Activated T-helper 1 cell treated with Interleukin-2 at 50 U/mL for 16 hours (primary cell): ENCODE results near the gene TAF4.
"Not testable (repeated sequence)": the region's sequence is repeated elsewhere in the genome, so short reads cannot be mapped to it uniquely, and the experiment has no call there.

Source experiments
- DNase-seq: peaks from one replicate; pipeline ENCODE4 v3.0.0-alpha.2; 2020; ENCODE audit warnings: low read depth

TAF4 gene, protein sequence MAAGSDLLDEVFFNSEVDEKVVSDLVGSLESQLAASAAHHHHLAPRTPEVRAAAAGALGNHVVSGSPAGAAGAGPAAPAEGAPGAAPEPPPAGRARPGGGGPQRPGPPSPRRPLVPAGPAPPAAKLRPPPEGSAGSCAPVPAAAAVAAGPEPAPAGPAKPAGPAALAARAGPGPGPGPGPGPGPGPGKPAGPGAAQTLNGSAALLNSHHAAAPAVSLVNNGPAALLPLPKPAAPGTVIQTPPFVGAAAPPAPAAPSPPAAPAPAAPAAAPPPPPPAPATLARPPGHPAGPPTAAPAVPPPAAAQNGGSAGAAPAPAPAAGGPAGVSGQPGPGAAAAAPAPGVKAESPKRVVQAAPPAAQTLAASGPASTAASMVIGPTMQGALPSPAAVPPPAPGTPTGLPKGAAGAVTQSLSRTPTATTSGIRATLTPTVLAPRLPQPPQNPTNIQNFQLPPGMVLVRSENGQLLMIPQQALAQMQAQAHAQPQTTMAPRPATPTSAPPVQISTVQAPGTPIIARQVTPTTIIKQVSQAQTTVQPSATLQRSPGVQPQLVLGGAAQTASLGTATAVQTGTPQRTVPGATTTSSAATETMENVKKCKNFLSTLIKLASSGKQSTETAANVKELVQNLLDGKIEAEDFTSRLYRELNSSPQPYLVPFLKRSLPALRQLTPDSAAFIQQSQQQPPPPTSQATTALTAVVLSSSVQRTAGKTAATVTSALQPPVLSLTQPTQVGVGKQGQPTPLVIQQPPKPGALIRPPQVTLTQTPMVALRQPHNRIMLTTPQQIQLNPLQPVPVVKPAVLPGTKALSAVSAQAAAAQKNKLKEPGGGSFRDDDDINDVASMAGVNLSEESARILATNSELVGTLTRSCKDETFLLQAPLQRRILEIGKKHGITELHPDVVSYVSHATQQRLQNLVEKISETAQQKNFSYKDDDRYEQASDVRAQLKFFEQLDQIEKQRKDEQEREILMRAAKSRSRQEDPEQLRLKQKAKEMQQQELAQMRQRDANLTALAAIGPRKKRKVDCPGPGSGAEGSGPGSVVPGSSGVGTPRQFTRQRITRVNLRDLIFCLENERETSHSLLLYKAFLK

DNA sequence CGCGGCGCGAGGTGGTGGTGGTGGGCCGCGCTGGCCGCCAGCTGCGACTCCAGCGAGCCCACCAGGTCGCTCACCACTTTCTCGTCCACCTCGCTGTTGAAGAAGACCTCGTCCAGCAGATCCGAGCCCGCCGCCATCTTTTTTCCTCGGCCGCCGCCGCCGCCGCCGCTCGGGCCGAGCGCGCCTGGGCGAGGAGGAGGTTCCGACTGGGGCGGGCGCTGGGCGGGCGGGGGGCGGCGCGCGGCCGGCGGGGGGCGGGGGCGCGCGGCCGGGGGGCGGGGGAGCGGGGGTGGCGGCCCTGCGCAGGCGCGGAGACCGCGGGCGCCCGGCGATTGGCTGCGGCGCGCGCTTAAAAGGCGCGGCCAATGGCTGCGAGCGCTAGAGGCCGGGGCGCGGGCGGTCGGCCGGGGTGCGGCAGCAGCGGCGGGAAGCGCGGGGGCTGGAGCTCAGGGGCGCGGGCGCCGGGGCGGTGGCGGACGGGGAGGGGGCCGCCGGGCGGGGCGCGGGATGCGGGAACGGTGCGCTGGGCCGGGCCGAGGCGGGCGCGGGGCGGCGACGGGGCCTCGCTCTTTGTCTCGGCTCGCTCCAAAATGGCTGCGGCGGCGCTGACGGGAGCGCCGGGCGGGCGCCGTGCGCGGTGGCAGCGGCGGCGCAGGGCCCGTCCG lies at the start of gene TAF4:
TAF4 (minus strand) TSS at position 208 of the 665 bp plus-strand sequence; CDS start at position 137, 71 bp downstream.
- DNase-seq = peak; percentile 79

DNA sequence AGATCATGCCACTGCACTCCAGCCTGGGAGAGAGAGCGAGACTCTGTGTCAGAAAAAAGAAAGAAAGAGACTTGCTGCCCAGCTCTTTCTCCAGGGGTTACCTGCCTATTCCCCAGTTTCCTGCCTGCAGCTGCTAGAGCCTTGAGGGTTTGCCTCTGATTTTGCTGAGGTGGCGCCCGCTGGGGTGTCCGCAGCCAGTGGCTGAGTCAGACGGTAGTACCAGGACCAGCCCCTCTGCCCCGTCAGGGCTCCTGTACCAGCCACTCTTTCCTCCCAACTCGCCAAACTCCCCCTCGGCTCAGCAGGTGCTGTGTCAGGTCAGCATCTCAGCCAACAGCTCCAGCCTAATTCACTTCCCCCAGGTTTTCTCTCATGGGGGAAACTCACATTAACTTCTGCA lies 49.2 kb upstream of the TAF4 start:
- no peak for DNase-seq

DNA sequence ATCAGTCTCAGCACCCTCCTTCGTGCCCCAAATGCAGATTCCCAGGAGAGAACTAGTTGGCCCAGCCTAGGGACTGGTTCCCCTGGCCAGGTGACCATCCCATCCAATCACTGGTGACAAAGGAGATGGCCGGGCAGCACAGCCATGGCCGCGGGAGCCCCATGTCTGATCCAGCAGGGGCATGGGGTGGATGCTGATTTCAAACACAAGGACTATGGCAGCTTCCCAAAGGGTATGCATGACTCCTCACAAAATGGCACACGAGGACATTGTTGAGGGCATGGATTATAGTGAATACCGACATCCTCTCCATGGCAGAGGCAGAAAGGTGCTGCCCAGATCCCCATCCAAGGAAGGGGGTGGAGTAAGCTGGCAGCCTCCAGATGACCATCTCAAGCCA lies 46.7 kb upstream of the TAF4 start:
- DNase-seq = no peak

DNA sequence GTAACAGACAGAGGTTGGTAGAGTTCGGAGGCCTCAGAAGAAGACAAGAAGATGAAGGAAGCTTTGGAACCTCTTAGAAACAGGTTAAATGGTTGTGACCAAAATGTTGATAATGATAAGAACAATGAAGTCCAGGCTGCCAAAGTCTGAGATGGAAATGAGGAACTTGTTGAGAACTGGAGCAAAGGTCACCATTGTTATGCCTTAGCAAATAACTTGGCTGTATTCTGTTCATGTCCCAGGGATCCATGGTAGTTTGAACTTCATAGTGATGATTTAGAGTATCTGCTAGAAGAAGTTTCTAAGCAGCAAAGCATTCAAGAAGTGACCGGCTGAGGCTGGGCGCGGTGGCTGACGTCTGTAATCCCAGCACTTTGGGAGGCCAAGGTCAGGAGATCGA lies 45.5 kb upstream of the TAF4 start:
- no peak for DNase-seq

DNA sequence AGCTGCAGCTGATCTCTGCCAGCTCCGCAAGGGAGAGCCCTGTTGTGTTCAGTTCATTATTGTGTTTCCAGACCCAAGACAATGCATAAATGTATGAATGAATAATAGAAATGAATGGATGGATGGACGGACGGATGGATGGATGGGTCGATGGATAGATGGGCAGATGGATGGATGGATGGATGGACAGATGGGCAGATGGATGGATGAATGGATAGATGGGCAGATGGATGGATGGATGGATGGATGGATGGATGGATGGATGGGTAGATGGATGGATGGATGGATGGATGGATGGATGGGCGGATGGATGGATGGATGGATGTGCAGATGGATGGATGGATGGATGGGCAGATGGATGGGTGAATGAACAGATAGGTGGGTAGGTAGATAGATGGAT lies 39.9 kb upstream of the TAF4 start:
- no peak for DNase-seq

DNA sequence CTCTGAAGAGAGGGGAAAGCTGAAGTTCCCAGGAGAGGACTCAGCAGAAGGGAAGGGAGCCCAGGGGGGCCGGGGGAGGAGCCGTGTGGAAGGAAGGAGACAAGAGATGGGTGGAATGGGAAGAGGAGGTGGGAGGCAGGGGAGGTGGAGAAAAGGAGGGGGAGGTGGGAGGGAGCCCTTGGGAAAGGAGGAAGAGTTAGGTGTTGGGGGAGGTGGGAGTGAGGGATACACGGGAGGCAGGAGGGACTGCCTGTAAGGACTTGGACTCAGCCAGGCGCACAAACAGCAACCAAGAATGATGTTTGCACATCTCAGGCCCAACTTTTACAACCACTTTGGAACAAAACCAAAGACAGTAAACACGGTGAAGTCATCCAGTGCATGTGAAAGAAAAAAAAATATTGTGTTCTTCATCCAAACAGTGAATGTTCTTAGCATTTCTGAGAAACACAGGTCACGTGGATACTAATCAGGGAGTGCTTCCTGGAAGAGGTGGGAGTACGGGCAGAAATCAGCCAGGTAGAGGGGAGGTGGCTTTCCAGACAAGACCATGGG lies 39.2 kb upstream of the TAF4 start:
- DNase-seq = no peak

DNA sequence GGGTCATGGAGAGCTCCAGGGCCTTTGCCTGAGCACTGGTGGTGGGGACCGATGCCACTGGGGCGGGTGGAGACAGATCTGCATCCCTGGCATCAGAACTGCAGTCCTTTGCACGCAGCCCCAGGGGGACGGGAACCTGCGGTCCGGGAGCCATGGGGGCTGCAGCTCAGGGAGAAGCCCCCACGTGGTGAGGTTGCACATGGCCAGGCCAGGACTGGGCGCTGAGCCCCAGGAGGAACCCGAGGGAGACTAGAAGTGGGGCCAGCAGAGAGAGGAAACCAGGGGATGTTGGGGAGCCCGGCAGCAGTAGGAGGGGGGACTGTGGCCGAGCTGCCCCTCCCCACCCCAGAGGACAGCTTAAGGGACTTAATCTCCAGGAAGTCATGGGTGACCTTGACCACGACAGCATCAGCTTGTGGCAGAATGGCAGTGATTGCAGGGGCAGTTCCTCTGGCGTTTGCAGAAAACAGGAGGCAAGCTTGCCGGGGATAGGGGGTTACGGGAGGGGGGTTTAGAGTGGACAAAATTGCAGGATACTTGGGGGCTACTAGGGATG lies 38.6 kb upstream of the TAF4 start:
- no peak for DNase-seq

DNA sequence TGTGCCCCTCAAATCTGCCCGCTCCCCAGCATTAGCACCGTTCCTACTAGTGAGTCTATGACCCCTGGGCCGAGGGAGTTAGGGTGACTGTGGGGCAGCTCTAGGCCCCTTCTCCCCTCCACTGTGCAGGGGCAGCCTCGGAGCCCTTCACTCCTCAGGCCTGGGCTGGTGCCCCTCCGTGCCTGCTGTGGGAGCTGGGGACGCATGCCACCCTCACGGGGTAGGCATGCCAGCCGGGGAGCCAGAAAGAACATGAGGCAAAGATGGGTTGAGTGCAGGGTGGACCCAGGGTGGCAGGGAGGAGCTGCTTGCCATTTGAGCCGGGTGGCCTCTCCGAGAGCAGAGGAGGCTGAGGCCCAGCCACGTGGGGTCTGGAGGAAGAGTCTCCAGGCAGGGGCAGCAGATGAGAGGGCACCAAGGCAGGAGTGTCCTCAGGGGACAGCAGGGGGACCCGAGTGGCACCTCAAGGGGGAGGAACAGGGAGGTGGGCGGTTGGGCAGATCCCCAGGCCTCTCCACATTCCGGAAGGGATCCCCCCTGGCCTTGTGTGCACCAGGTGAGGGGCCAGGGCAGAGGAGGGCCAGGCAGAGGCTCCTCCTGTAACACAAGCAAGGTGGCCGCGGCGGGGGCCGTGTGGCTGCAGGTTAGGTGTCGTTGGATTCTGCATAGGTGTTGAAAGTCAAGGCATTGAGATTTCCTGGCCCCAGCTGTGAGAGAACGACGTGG lies 38.0 kb upstream of the TAF4 start:
- no peak for DNase-seq

DNA sequence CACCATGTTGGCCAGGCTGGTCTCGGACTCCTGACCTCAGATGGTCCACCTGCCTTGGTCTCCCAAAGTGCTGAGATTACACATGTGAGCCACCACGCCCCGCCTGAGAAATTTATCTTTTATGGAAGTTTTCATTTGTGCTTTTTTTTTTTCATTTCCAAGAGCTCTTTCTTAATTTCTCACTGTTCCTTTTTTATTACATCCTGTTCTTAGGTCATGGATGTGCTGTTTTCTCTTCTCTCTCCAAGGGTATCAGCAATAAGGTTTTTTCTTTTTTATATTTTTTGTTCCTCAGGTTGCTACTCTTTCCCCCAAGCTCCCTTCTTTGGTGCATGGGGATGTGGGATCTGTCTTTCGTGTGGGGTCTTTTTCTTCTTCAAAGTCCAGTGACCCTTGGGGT lies 35.4 kb upstream of the TAF4 start:
- no peak for DNase-seq

DNA sequence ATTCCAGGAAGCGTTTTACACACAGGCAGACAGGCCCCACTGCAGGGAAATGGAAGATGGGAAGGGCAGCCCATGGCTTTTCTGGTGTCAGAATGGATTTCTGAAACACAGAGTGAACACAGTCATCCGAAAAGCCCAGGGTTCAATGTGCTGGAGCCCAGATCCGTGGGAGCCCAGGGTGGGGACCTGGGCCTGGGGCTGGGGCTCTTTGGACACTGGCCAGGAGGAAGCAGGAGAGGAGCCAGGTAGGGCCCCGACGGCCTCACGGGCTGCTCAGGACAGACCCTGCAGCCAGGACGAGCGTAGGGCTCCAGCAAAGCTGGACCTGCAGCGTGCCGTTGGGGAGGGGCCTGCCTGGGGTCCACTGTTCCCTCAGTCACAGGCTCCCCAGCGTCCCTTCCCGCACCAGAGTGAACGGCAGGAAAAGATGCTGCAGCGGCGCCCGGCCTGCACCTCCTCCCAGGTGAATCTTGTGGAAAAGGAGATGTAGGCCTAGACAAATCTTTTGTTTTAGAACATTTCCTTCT lies 32.3 kb upstream of the TAF4 start:
- DNase-seq = no peak

DNA sequence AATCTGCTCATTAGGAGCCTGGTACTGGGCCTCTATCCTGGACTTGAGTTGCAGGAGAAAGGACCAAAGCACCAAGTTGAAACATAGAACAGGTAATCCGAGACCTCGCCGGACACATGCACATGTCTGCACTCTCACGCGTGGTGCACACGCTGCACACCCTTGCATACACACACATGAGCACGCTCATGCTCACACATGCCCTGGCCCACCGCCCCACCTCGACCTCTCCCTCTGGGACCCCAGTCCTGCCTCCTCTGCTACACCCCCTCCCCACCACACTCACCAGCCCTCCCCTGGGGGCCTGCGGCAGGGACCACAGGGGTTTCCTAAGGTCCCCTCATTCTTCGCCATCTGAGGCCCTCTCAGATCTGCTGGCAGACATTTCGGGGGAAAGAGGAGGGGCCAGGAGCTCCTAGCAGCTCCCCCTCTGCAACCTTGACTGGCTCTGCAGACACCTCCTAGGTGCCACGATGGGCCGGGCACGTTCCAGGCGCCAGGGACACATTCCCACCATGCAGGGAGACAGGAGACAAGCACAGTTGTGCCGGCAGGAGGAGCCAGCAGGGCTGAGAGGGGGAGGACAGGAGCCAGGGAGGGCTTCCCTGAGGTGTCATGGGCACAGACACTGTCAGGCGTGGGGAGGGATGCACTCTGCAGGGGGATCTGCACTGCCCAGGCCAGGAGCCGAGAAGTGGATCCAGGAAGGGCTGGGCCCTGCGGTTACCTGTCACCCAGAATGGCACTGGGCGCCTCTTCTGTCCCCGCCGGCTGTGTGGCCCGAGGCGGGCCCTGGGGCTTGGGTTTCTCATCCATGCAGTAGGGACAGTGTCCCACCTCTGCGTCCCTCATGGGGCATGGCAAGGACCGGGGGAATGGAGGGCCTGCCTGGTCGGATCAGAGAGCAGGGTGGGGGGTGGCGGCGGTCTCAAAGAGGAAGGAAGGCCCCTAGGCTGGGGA lies 31.0 kb upstream of the TAF4 start:
- no peak for DNase-seq

DNA sequence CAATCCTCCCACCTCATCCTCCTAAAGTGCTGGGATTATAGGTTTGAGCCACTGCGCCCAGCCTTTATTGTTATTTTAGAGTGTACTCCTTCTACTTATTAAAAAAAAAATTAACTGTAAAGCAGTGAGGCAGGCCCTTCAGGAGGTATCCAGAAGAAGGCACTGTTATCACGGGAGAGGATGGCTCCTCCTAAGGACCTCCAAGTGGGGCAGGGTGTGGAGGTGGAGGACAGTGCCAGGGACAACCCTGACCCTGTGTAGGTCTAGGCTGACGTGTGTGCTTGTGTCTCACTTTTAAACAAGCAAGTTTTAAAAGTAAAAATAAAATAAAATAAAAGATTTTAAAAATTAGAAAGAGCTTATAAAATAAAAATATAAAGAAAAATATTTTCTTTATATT lies 23.7 kb upstream of the TAF4 start:
- DNase-seq = no peak

DNA sequence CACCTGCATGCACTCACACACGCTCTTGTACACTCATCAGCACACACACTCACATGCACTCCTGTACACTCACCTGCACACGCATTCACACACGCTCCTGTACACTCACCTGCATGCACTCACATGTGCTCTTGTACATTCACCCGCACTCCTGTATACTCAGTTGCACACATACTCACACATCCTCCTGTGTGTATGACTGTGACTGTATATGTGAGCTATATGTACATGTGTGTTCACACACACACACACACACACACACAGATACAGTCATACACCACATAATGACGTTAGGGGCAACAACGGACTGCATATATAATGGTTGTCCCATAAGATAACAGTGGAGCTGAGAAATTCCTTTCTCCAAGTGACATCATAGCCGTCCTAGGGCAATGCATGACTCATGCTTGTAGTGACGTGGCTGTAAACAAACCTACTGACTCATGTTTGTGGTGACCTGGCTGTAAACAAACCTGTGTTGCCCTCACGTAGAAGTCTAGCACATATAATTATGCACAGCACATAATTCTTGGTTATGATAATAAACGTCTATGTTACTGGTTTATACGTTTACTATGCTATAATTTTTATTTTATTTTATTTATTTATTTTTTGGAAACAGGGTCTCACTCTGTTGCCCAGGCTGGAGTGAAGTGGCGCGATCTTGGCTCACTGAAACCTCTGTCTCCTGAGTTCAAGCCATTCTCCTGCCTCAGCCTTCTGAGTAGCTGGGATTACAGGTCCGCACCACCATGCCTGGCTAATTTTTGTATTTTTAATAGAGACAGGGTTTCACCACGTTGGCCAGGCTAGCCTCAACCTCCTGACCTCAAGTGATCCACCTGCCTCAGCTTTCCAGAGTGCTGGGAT lies 22.8 kb upstream of the TAF4 start:
- no peak for DNase-seq

DNA sequence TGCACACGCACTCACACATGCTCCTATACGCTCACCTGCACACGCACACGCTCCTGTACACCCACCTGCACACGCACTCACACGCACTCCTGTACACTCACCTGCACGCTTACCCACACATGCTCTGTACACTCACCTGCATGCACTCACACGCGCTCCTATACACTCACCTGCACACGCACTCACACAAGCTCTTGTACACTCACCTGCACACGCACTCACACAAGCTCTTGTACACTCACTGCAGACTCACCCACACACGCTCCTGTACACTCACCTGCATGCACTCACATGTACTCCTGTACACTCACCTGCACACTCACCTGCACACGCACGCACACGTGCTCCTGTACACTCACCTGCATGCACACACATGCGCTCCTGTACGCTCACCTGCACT lies 22.0 kb upstream of the TAF4 start:
- no peak for DNase-seq

DNA sequence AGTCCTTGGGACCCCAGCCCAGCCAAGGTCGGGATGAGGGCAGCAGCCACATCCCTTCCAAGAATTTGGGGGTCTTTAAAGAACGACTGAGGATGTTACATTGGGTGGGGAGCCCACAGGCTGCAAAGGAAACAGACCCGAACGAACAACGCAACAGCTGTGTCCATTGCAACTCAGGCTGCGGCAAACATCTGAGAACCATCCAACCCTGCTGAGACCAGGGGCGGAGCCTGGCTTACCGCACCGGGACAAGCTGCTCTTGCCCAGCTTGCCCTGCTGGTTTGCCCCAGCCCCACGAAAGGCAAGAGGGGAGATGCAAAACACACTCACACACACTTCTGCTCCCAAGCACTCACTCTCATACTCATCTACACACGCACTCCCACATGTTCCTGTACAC lies 21.5 kb upstream of the TAF4 start:
- no peak for DNase-seq

DNA sequence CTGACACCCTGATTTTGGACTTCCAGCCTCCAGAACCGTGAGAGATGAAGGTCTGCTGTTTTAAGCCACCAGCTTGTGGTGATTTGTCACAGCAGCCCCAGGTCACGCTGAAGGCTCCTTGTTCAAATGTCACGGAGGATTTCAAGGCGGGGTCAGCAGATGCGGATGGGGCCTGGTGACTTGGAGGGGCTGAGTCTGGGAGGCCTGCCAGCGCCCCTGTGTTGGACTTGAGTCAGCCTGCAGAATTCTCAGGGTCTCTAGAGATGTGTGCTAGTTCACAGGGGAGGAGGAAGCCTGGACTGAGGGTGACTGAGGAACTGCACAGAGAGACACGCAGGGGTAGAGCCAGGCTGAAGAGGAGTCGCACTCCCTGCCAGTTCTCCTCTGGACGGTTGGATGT lies 19.5 kb upstream of the TAF4 start:
- DNase-seq = no peak

DNA sequence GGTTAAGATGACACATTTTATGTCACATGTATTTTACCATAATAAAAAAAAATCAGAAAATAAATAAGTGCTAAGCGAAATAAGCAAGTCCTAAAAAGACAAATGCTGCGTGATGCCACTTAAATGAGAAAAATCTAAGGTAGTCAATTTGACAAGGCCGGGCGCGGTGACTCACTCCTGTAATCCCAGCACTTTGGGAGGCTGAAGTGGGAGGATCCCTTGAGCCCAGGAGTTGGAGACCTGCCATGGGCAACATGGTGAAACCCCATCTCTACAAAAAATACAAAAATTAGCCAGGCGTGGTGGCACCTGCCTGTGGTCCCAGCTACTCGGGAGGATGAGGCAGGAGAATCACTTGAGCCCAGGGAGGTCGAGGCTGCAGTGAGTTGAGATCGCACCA lies 18.5 kb upstream of the TAF4 start:
- not testable (repeated sequence) for DNase-seq

DNA sequence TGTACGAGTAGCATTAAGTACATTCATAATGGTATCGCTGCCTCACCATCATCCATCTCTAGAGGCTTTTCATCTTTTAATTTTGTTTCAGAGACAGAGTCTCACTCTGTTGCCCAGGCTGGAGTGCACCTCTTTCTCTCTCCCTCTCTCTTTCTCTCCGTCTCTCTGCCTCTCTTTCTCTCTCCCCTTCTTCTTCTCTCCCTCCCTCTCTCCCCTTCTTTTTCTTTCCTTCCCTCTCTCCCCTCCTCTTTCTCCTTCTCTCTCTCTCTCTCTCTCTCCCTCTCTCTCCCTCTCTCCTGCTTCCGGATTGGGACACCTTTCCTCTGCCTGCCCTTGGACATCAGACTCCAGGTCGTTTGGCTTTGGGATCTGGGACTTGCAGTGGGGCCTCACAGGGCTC lies 17.6 kb upstream of the TAF4 start:
- no peak for DNase-seq
